ENCODE results near the gene TBC1D25. TPM values are rescaled to one million over a fixed set of nuclear protein-coding genes. Genes with fewer than 3 reads are reported as not detected.
"Not testable (repeated sequence)": the region's sequence is repeated elsewhere in the genome, so short reads cannot be mapped to it uniquely, and the experiment has no call there.

TBC1D25 gene
- total RNA-seq, 2 experiments from 2014 or later = 16.2 to 16.7 TPM

DNA sequence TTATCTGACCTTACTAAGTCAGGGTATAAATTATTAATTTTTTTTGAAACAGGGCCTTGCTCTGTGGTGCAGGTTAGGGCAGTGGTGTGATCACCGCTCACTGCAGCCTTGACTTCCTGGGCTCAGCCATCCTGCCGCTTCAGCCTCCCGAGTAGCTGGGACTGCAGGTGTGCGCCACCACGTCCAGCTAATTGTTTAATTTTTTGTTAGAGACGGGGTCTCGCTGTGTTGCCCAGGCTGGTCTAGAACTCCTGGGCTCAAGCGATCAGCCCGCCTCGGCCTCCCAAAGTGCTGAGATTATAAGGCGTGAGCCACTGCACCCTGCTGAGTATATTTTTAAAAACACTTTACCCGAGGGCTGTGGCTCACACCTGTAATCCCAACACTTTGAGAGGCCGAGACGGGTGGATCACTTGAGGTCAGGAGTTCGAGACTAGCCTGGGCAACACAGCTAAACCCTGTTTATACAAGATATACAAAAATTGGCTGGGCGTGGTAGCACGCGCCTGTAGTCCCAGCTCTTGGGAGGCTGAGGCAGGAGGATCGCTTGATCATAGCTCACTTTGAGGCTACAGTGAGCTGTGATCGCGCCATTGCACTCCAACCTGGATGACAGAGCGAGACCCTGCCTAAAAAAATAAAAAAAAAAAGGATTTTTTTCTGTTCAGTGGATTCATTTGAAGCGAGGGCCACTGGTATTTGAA is 721 bp upstream of the TBC1D25 start:
- H3K4me1 Mint-ChIP-seq (ENCODE audit: low read depth) = peaks cover 32% of the 10 kb centered on the region
- DNase-seq = no peak
- H3K27ac Mint-ChIP-seq = peak overlapping the region; percentile 99
- CTCF ChIA-PET = interaction anchor here (0.6 to 3.1 kb wide), 7 partner anchors 11 to 456 kb away, joined by 3 to 21 read pairs (median 8); partner anchors contain the start of genes EBP, FTSJ1, RBM3 and SLC38A5
- H3K9me3 Mint-ChIP-seq (ENCODE audit: insufficient read depth) = no peaks in the 10 kb centered on the region
- no peaks in the 10 kb centered on the region for H3K27me3 Mint-ChIP-seq (ENCODE audit: low read depth)
- ATAC-seq = peak; percentile 5
- H3K36me3 Mint-ChIP-seq (ENCODE audit: low read depth) = peaks cover 19% of the 10 kb centered on the region
- H3K4me3 Mint-ChIP-seq = peak overlapping the region; percentile 87
- POLR2A ChIA-PET = interaction anchor here (1.8 to 4.3 kb wide), 3 partner anchors 11 to 36 kb away, joined by 7 to 21 read pairs (median 20); partner anchors contain the start of genes EBP and RBM3

DNA sequence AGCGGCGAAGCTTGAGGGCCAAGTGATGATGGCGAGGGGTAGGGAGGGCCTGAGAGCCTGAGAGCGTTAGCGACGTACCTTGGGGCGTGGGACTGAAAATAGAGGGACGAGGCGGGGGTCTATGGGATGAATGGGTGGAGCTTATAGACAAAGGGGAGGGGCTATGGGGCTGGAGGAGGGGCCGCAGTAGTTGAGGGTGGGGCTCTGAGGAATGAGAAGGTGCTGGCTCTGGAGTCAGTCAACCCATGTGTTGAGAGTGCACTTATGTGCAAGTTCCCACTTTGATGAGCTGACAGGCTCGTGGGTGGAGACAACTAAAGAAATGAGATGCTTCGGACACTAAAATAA is 488 bp downstream of the TBC1D25 start:
- no peaks in the 10 kb centered on the region for H3K27me3 Mint-ChIP-seq (ENCODE audit: low read depth)
- H3K4me3 Mint-ChIP-seq = peak overlapping the region; percentile 87
- ATAC-seq (peak; percentile 54), DNase-seq (peak; percentile 67)
- no peaks in the 10 kb centered on the region for H3K9me3 Mint-ChIP-seq (ENCODE audit: insufficient read depth)
- H3K4me1 Mint-ChIP-seq (ENCODE audit: low read depth) = peaks cover 26% of the 10 kb centered on the region
- peaks cover 22% of the 10 kb centered on the region for H3K36me3 Mint-ChIP-seq (ENCODE audit: low read depth)
- ChIA-PET POLR2A (interaction anchor here (0.9 to 4.3 kb wide), 6 partner anchors 9 to 67 kb away, joined by 3 to 21 read pairs (median 7); partner anchors contain the start of genes EBP and RBM3), CTCF (interaction anchor here (1.0 to 3.1 kb wide), 8 partner anchors 9 to 457 kb away, joined by 3 to 21 read pairs (median 6); partner anchors contain the start of genes EBP, FTSJ1, RBM3 and SLC38A5)
- H3K27ac Mint-ChIP-seq = peak overlapping the region; percentile 99

DNA sequence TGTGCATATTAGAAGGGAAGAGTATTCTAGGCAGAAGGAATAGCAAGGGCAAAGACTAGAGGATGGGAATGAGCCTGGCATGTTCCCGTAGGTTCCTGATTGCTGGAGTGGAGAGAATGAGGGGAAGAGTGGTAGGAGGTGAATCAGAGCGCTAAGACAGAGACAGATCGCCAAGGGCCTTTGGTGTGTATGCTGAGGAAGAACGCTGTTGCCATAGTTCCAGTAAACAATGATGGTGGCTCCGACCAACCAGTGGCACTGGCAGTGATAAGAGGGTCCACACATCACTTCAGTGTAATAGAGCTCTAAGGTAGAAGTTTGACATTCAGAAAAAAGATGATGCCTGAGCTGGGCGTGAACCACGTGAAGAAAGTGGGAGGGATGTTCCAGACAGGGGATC is 966 bp downstream of the TBC1D25 start:
- Mint-ChIP-seq H3K27ac (peak overlapping the region; percentile 99), H3K4me1 (ENCODE audit: low read depth) (peaks cover 25% of the 10 kb centered on the region), H3K4me3 (peak overlapping the region; percentile 87), H3K9me3 (ENCODE audit: insufficient read depth) (no peaks in the 10 kb centered on the region), H3K27me3 (ENCODE audit: low read depth) (no peaks in the 10 kb centered on the region), H3K36me3 (ENCODE audit: low read depth) (peaks cover 23% of the 10 kb centered on the region)
- ATAC-seq = no peak
- POLR2A ChIA-PET = interaction anchor here (1.1 to 4.3 kb wide), 5 partner anchors 10 to 67 kb away, joined by 3 to 21 read pairs (median 7); partner anchors contain the start of genes EBP and RBM3
- CTCF ChIA-PET = interaction anchor here (1.3 to 3.1 kb wide), 6 partner anchors 9 to 457 kb away, joined by 3 to 21 read pairs (median 10); partner anchors contain the start of genes EBP, FTSJ1, RBM3 and SLC38A5
- DNase-seq = no peak

DNA sequence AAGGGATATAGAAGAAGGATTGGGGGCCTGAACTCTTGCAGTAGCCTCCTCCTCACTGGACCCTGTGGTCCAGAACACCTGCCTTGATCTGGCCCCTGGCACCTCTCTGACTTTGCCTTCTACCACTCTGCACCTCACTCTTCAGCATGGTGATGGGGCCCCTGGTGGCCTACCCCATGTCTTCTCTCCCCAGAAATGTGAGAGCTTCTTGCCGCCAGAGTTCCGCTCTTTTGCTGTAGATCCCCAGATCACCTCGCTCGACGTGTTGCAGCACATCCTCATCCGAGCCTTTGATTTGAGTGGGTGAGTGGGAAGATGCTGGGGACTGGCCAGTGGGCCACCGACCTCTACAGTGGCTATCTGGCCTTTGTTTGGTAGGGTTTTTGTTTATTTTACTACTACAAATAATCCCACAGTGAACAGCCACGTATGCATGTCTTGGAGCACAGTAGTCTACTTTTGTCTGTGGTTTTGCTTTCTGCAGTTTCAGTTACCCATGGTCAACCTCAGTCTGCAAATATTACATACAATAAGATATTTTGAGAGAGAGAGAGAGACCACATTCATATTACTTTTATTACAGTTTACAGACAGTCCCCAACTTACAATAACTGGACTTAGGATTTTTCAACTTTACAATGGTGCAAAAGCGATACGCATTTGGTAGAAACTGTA is 1.8 kb downstream of the TBC1D25 start:
- POLR2A ChIA-PET = interaction anchor here (0.6 to 4.3 kb wide), 3 partner anchors 20 to 68 kb away, joined by 3 to 20 read pairs (median 7); partner anchors contain the start of gene EBP
- CTCF ChIA-PET = interaction anchor here (1.3 to 3.1 kb wide), 3 partner anchors 10 to 67 kb away, joined by 3 to 21 read pairs (median 8); partner anchors contain the start of genes FTSJ1 and RBM3
- H3K9me3 Mint-ChIP-seq (ENCODE audit: insufficient read depth) = no peaks in the 10 kb centered on the region
- H3K4me1 Mint-ChIP-seq (ENCODE audit: low read depth) = peaks cover 24% of the 10 kb centered on the region
- no peaks in the 10 kb centered on the region for H3K27me3 Mint-ChIP-seq (ENCODE audit: low read depth)
- ATAC-seq = no peak
- H3K36me3 Mint-ChIP-seq (ENCODE audit: low read depth) = peaks cover 25% of the 10 kb centered on the region
- peak overlapping the region; percentile 99 for H3K27ac Mint-ChIP-seq
- peak overlapping the region; percentile 87 for H3K4me3 Mint-ChIP-seq
- no peak for DNase-seq

DNA sequence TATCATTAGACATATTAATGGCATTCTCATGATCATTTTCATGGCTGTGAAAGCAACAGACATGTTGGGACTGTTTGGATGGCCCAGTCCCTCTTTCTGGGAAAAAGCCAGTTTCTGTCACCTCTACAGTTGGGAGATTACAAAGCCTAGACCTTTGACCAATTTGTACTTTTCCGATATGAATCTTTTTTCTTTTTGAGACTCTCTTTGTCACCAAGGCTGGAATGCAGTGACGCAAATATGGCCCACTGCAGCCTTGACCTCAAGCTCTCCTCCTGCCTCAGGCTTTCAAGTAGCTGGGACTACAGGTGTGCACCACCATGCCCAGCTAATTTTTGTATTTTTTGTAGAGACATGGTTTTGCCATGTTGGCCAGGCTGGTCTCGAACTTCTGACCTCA is 9.4 kb downstream of the TBC1D25 start:
- peaks cover under 1% of the 10 kb centered on the region for H3K4me1 Mint-ChIP-seq (ENCODE audit: low read depth)
- POLR2A ChIA-PET = interaction anchor here (0.6 to 1.1 kb wide), 2 partner anchors 9 to 86 kb away, joined by 3 to 4 read pairs; partner anchors contain the start of gene TBC1D25
- ATAC-seq (no peak), DNase-seq (no peak)
- H3K27me3 Mint-ChIP-seq (ENCODE audit: low read depth) = no peaks in the 10 kb centered on the region
- peaks cover 27% of the 10 kb centered on the region for H3K36me3 Mint-ChIP-seq (ENCODE audit: low read depth)
- H3K4me3 Mint-ChIP-seq = no peak overlapping the region
- CTCF ChIA-PET = no interaction called here
- H3K27ac Mint-ChIP-seq = no peak overlapping the region
- H3K9me3 Mint-ChIP-seq (ENCODE audit: insufficient read depth) = no peaks in the 10 kb centered on the region

DNA sequence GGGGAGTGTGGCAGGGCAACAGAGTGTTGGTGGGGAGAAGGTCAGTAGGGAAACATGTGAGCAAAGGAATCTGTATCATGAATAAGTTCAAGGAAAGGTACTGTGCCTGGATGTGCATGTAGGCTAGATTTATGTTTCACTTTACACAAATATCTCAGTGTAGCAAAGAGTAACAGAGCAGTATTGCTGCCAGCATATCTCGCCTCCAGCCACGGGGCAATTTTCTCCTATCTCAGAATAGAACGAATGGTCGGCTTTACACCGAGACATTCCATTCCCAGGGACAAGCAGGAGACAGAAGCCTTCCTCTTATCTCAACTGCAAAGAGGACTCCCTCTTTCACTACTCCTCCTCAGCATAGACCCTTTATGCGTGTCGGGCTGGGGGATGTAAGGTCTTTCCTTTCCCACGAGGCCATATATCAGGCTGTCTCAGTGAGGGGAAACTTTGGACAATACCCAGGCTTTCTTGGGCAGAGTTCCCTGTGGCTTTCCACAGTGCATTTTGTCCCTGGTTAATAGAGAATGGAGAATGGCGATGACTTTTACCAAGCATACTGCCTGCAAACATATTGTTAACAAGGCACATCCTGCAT is 16.3 kb downstream of the TBC1D25 start:
- peaks cover 35% of the 10 kb centered on the region for H3K36me3 Mint-ChIP-seq (ENCODE audit: low read depth)
- H3K27ac Mint-ChIP-seq; H3K4me3 Mint-ChIP-seq; H3K9me3 Mint-ChIP-seq (ENCODE audit: insufficient read depth); CTCF ChIA-PET; H3K4me1 Mint-ChIP-seq (ENCODE audit: low read depth); POLR2A ChIA-PET; ATAC-seq; DNase-seq; H3K27me3 Mint-ChIP-seq (ENCODE audit: low read depth): not testable (repeated sequence)

DNA sequence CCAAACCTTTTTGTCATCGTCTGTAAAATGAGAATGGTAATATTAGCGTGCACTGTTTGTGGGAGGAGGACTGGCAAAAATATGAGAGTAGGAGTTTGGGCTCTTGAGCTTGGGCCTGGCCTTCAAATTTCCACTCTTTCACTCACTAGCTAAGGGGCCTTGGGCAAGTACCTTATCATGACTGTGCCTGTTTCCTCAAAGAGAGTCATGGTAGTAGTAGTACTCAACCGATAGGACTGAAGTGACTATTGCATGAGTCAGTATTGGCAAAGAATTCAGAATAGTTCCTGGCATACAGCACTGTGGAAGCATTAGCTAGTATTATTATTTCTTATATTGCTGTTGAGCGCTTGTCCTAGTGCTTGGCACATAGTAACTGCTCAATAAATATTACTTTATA is 18.8 kb downstream of the TBC1D25 start:
- Mint-ChIP-seq H3K27me3 (ENCODE audit: low read depth) (no peaks in the 10 kb centered on the region), H3K4me1 (ENCODE audit: low read depth) (no peaks in the 10 kb centered on the region), H3K4me3 (no peak overlapping the region), H3K27ac (no peak overlapping the region), H3K9me3 (ENCODE audit: insufficient read depth) (no peaks in the 10 kb centered on the region), H3K36me3 (ENCODE audit: low read depth) (peaks cover 34% of the 10 kb centered on the region)
- POLR2A ChIA-PET = interaction anchor here (0.7 kb wide), 1 partner anchor 54 kb away, joined by 3 read pairs; no protein-coding TSS in a partner anchor
- DNase-seq = no peak
- no peak for ATAC-seq
- CTCF ChIA-PET = no interaction called here

DNA sequence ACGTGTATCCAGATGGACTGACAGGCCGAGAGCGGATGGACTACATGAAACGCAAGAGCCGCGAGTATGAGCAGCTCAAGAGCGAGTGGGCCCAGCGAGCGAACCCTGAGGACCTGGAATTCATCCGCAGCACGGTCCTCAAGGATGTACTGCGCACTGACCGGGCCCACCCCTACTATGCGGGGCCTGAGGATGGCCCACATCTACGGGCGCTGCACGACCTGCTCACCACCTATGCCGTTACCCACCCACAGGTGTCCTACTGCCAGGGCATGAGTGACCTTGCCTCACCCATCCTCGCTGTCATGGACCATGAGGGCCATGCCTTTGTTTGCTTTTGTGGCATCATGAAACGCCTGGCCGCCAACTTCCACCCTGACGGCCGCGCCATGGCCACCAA is 20.1 kb downstream of the TBC1D25 start:
- Mint-ChIP-seq H3K4me1 (ENCODE audit: low read depth) (no peaks in the 10 kb centered on the region), H3K9me3 (ENCODE audit: insufficient read depth) (no peaks in the 10 kb centered on the region), H3K27ac (no peak overlapping the region), H3K36me3 (ENCODE audit: low read depth) (peaks cover 36% of the 10 kb centered on the region), H3K27me3 (ENCODE audit: low read depth) (no peaks in the 10 kb centered on the region), H3K4me3 (no peak overlapping the region)
- POLR2A ChIA-PET = interaction anchor here (0.9 kb wide), 1 partner anchor 15 kb away, joined by 3 read pairs; the partner anchor contains the start of gene RBM3
- DNase-seq (no peak), ATAC-seq (no peak)
- CTCF ChIA-PET = no interaction called here

DNA sequence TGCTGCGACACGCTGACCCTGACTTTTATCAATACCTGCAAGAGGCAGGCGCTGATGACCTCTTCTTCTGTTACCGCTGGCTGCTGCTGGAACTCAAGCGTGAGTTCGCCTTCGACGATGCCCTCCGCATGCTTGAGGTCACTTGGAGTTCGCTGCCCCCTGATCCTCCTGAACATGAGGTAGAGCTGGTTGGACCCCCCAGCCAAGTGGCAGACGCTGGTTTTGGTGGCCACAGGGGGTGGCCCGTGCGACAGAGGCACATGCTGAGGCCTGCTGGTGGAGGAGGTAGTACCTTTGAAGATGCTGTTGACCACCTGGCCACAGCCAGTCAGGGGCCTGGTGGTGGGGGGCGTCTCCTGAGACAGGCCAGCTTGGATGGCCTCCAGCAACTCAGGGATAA is 20.5 kb downstream of the TBC1D25 start:
- Mint-ChIP-seq H3K9me3 (ENCODE audit: insufficient read depth) (no peaks in the 10 kb centered on the region), H3K4me1 (ENCODE audit: low read depth) (no peaks in the 10 kb centered on the region), H3K27ac (no peak overlapping the region), H3K4me3 (no peak overlapping the region), H3K27me3 (ENCODE audit: low read depth) (no peaks in the 10 kb centered on the region), H3K36me3 (ENCODE audit: low read depth) (peaks cover 32% of the 10 kb centered on the region)
- ATAC-seq (no peak), DNase-seq (no peak)
- CTCF ChIA-PET = no interaction called here
- POLR2A ChIA-PET = interaction anchor here (0.9 kb wide), 1 partner anchor 14 kb away, joined by 3 read pairs; the partner anchor contains the start of gene RBM3

DNA sequence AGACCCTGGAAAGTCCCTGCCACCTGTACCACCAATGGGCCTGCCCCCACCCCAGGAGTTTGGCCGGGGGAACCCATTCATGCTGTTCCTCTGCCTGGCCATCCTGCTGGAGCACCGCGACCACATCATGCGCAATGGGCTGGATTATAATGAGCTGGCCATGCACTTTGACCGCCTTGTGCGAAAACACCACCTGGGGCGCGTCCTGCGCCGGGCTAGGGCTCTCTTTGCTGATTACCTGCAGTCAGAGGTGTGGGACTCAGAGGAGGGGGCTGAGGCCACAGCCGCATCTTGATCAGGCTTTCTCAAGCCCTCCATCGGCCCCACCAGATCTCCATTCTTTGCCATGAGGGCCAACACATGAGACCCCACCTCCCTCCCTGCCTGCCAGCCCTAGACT is 21.2 kb downstream of the TBC1D25 start:
- Mint-ChIP-seq H3K27ac (no peak overlapping the region), H3K36me3 (ENCODE audit: low read depth) (peaks cover 27% of the 10 kb centered on the region), H3K9me3 (ENCODE audit: insufficient read depth) (no peaks in the 10 kb centered on the region), H3K4me3 (no peak overlapping the region), H3K4me1 (ENCODE audit: low read depth) (no peaks in the 10 kb centered on the region), H3K27me3 (ENCODE audit: low read depth) (no peaks in the 10 kb centered on the region)
- ChIA-PET POLR2A (no interaction called here), CTCF (no interaction called here)
- DNase-seq = no peak
- no peak for ATAC-seq

DNA sequence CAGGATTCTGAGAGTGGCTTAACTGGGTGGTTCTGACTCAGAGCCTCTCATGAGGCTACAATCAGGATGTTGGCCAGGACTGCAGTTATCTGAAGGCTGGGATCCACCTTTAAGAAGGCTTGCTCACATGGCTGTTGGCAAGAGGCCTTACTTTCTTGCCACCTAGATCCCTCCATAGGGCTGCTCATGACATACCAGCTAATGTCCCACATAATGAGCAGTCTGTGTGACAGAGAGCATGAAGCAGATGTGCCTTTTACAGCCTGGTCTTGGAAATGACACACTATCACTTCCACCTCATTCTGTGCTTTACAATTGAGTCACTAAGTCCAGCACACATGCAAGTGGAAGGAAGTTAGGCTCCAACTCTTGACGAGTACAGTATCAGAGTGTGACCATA is 30.4 kb downstream of the TBC1D25 start:
- peak overlapping the region; percentile 43 for H3K27ac Mint-ChIP-seq
- no peaks in the 10 kb centered on the region for H3K9me3 Mint-ChIP-seq (ENCODE audit: insufficient read depth)
- CTCF ChIA-PET = interaction anchor here (1.5 kb wide), 2 partner anchors 78 to 96 kb away, joined by 3 to 5 read pairs; no protein-coding TSS in a partner anchor
- H3K4me3 Mint-ChIP-seq = no peak overlapping the region
- peaks cover 11% of the 10 kb centered on the region for H3K4me1 Mint-ChIP-seq (ENCODE audit: low read depth)
- H3K36me3 Mint-ChIP-seq (ENCODE audit: low read depth) = peaks cover 5% of the 10 kb centered on the region
- peak; percentile 30 for DNase-seq
- H3K27me3 Mint-ChIP-seq (ENCODE audit: low read depth) = no peaks in the 10 kb centered on the region
- POLR2A ChIA-PET = no interaction called here
- no peak for ATAC-seq

Measured in activated CD8-positive, alpha-beta T cell treated with anti-CD3 and anti-CD28 coated beads, Interleukin-2, amount 10 ng/mL, durations not matched to agents 7 days and 5 days (primary cell).